GM23338 (cell line): ENCODE results near the gene VIPAS39. TPM values are rescaled to one million over a fixed set of nuclear protein-coding genes. Genes with fewer than 3 reads are reported as not detected.

Experiments used
- ATAC-seq: fragments of 200-7000 bp; cut with Tn5 transposase; 3 replicates; pipeline ENCODE4 v1.9.1; 2020
- DNase-seq: peaks from one replicate; pipeline ENCODE4 v3.0.0-alpha.2; 2015; ENCODE audit warnings: low spot score
- H2AFZ ChIP-seq: fragments of 200-600 bp; sonication (generic); 2 replicates; pipeline ENCODE4 v1.8.0; 2016; ENCODE audit warnings: antibody characterized with exemption, mild to moderate bottlenecking, moderate library complexity
- H3F3A ChIP-seq: fragments of 200-600 bp; sonication (generic); replicated peaks from 2 replicates; pipeline ENCODE4 v1.8.0; 2017; ENCODE audit warnings: antibody characterized with exemption, mixed run types, low read depth
- H3K27ac ChIP-seq: fragments of 200-600 bp; sonication (generic); 2 replicates; pipeline ENCODE4 v1.6.1; 2016; ENCODE audit warnings: low read depth
- H3K27me3 ChIP-seq: fragments of 200-600 bp; sonication (generic); 2 replicates; pipeline ENCODE4 v1.8.0; 2016; ENCODE audit warnings: mild to moderate bottlenecking, mixed run types, moderate library complexity; ENCODE audit not compliant: insufficient read depth
- H3K36me3 ChIP-seq: fragments of 200-600 bp; sonication (generic); 2 replicates; pipeline ENCODE4 v1.8.0; 2016; ENCODE audit warnings: mild to moderate bottlenecking; ENCODE audit not compliant: insufficient read depth
- H3K4me1 ChIP-seq: fragments of 200-600 bp; sonication (generic); 2 replicates; pipeline ENCODE4 v1.8.0; 2016; ENCODE audit warnings: mild to moderate bottlenecking, moderate library complexity; ENCODE audit not compliant: insufficient read depth
- H3K4me2 ChIP-seq: fragments of 200-600 bp; sonication (generic); 2 replicates; pipeline ENCODE4 v1.7.1; 2017; ENCODE audit warnings: mixed run types
- H3K4me3 ChIP-seq: fragments of 200-600 bp; sonication (generic); 2 replicates; pipeline ENCODE4 v1.6.1; 2016; ENCODE audit warnings: mixed run types
- H3K79me2 ChIP-seq: fragments of 200-600 bp; sonication (generic); replicated peaks from 2 replicates; pipeline ENCODE4 v1.8.0; 2017; ENCODE audit warnings: mild to moderate bottlenecking; ENCODE audit not compliant: insufficient read depth
- H3K9me2 ChIP-seq: fragments of 200-600 bp; sonication (generic); 2 replicates; pipeline ENCODE4 v1.8.0; 2017; ENCODE audit not compliant: insufficient read depth
- H4K20me1 ChIP-seq: fragments of 200-600 bp; sonication (generic); replicated peaks from 2 replicates; pipeline ENCODE4 v1.8.0; 2017; ENCODE audit warnings: mild to moderate bottlenecking; ENCODE audit not compliant: insufficient read depth
- H3K27ac Mint-ChIP-seq: 2 replicates; pipeline ENCODE4 v1.8.0; 2020; ENCODE audit warnings: inconsistent platforms, mild to moderate bottlenecking, moderate library complexity, mixed read lengths
- H3K27me3 Mint-ChIP-seq: 3 replicates; pipeline ENCODE4 v1.8.0; 2022; ENCODE audit warnings: low read depth, mild to moderate bottlenecking, moderate library complexity, mixed read lengths, inconsistent platforms; ENCODE audit not compliant: insufficient read depth, poor library complexity
- H3K36me3 Mint-ChIP-seq: 3 replicates; pipeline ENCODE4 v1.8.0; 2021; ENCODE audit warnings: low read depth, mild to moderate bottlenecking, inconsistent platforms, moderate library complexity, mixed read lengths
- H3K4me1 Mint-ChIP-seq: 3 replicates; pipeline ENCODE4 v1.8.0; 2020; ENCODE audit warnings: mild to moderate bottlenecking, inconsistent platforms, mixed read lengths
- H3K4me3 Mint-ChIP-seq: 3 replicates; pipeline ENCODE4 v1.8.0; 2021; ENCODE audit warnings: moderate library complexity, mild to moderate bottlenecking, inconsistent platforms, mixed read lengths
- H3K9me3 Mint-ChIP-seq: 3 replicates; pipeline ENCODE4 v1.8.0; 2020; ENCODE audit warnings: moderate library complexity, mild to moderate bottlenecking, inconsistent platforms, mixed read lengths
- CREB1 ChIP-seq: fragments of 250-450 bp; sonication (Bioruptor Pico); IDR thresholded peaks from 2 replicates; pipeline ENCODE4 v1.5.0; 2020; ENCODE audit warnings: low read depth, mild to moderate bottlenecking, moderate library complexity
- CTCF ChIP-seq, 2 experiments: fragments of 200-600 bp in 1 of 2; sonication (generic) in 1 of 2; conservative IDR thresholded peaks; 2 replicates each; pipeline versions ENCODE4 v1.5.1 to v1.6.1; 2016 to 2017; ENCODE audit warnings: antibody characterized with exemption in 2 of 2, low read depth in 2 of 2, mild to moderate bottlenecking in 2 of 2, moderate library complexity in 1 of 2
- ETS1 ChIP-seq: IDR thresholded peaks from 2 replicates; pipeline ENCODE4 v1.6.1; 2016; ENCODE audit warnings: antibody characterized with exemption
- EZH2 ChIP-seq: fragments of 200-600 bp; sonication (generic); IDR thresholded peaks from one replicate; pipeline ENCODE4 v1.8.0; 2017; ENCODE audit warnings: antibody characterized with exemption, mild to moderate bottlenecking, low read depth; ENCODE audit not compliant: unreplicated experiment
- EZH2phosphoT487 ChIP-seq: fragments of 200-600 bp; sonication (generic); IDR thresholded peaks from one replicate; pipeline ENCODE4 v1.8.1; 2018; ENCODE audit warnings: antibody characterized with exemption; ENCODE audit not compliant: unreplicated experiment
- NANOG ChIP-seq: IDR thresholded peaks from 2 replicates; pipeline ENCODE4 v1.6.1; 2016; ENCODE audit warnings: antibody characterized with exemption, borderline replicate concordance
- POLR2AphosphoS5 ChIP-seq: IDR thresholded peaks from 2 replicates; pipeline ENCODE4 v1.6.1; 2016; ENCODE audit warnings: antibody characterized with exemption, low read depth
- REST ChIP-seq: IDR thresholded peaks from one replicate; pipeline ENCODE4 v1.6.1; 2018; ENCODE audit warnings: antibody characterized with exemption; ENCODE audit not compliant: unreplicated experiment
- polyA plus RNA-seq: library from polyadenylated mRNA; unstranded; fragments of >200 nt; fragmentation: Nextera tagmentation; extraction: Ambion mirVana; gene quantifications from 2 replicates; pipeline ENCODE4 v1.2.1, GENCODE V29; 2016
- total RNA-seq: library from RNA; depleted of rRNA; stranded (reverse); fragments of >200 nt; shearing (Covaris generic); gene quantifications from 2 replicates; pipeline ENCODE4 v1.2.3, GENCODE V29; 2014

The VIPAS39 gene
- total and polyA plus RNA-seq, 2 experiments from 2014 or later = 9.4 to 21.8 TPM

- TF ChIP-seq REST (no peak), POLR2AphosphoS5 (no peak)
These were observed 57.2 kb downstream of the VIPAS39 start (continued) for GRCh38 chr14:77400216-77400615.

GRCh38 chr14:77390188-77390587 is 67.2 kb downstream of the VIPAS39 start:
- ATAC-seq = no peak
- DNase-seq = no peak
- Histone ChIP-seq H3K27me3 (no peaks in the 10 kb centered on the region), H3K79me2 (no peaks in the 10 kb centered on the region), H3K36me3 (no peaks in the 10 kb centered on the region), H3K4me1 (no peaks in the 10 kb centered on the region), H2AFZ (no peak overlapping the region), H3K4me3 (no peak overlapping the region), H3F3A (no peaks in the 10 kb centered on the region), H3K9me2 (no peaks in the 10 kb centered on the region), H3K4me2 (no peak overlapping the region), H4K20me1 (no peaks in the 10 kb centered on the region), H3K27ac (no peak overlapping the region)
- H3K36me3 Mint-ChIP-seq = no peaks in the 10 kb centered on the region
- no peaks in the 10 kb centered on the region for H3K4me1 Mint-ChIP-seq
- H3K27me3 Mint-ChIP-seq = peaks cover 2% of the 10 kb centered on the region
- TF ChIP-seq ETS1 (no peak), POLR2AphosphoS5 (no peak), EZH2 (no peak), EZH2phosphoT487 (no peak), REST (no peak), CTCF (conservative IDR thresholded peaks at IDR 0.05; ENCODE audit: low read depth in 2 of 2) (no peak), CREB1 (CRISPR knock-in tag) (no peak), NANOG (no peak)
- H3K4me3 Mint-ChIP-seq = no peak overlapping the region
- H3K9me3 Mint-ChIP-seq = no peaks in the 10 kb centered on the region; the same call in 2 of the 3 replicates
- no peak overlapping the region for H3K27ac Mint-ChIP-seq
